ENCODE data around the gene ZNF473. TPM values are rescaled to one million over a fixed set of nuclear protein-coding genes. Genes with fewer than 3 reads are reported as not detected.
"Not testable (repeated sequence)": the region's sequence is repeated elsewhere in the genome, so short reads cannot be mapped to it uniquely, and the experiment has no call there.

ZNF473 gene
- total RNA-seq, 1 experiment from 2014 or later, result 27.2 TPM

- Mint-ChIP-seq H3K4me3 (ENCODE audit: low read depth, unreplicated experiment) (no peak overlapping the region), H3K27me3 (ENCODE audit: unreplicated experiment) (peaks cover 36% of the 10 kb centered on the region), H3K9me3 (ENCODE audit: low read depth, unreplicated experiment) (no peaks in the 10 kb centered on the region), H3K27ac (ENCODE audit: unreplicated experiment) (no peak overlapping the region), H3K4me1 (ENCODE audit: low read depth, unreplicated experiment) (no peaks in the 10 kb centered on the region), H3K36me3 (ENCODE audit: insufficient read depth, unreplicated experiment) (no peaks in the 10 kb centered on the region)
- CTCF ChIA-PET, result no interaction called here
- no TSS peak for BruUV-seq (replicated peaks)
- TF ChIP-seq CTCF (IDR thresholded peaks at IDR 0.05; ENCODE audit: unreplicated experiment), result no peak
- intact Hi-C loops (cut with micrococcal nuclease; ENCODE audit: unreplicated experiment), result no loop called here
- no peak for DNase-seq
These were observed 40.1 kb downstream of the ZNF473 start for GRCh38 chr19:50065938-50066337.

- H3K27ac Mint-ChIP-seq (ENCODE audit: unreplicated experiment), result no peak overlapping the region
- TF ChIP-seq CTCF (IDR thresholded peaks at IDR 0.05; ENCODE audit: unreplicated experiment), result no peak
- H3K4me3 Mint-ChIP-seq (ENCODE audit: low read depth, unreplicated experiment), result no peak overlapping the region
- no peaks in the 10 kb centered on the region for H3K9me3 Mint-ChIP-seq (ENCODE audit: low read depth, unreplicated experiment)
- no TSS peak for BruUV-seq (replicated peaks)
- no peak for DNase-seq
- H3K27me3 Mint-ChIP-seq (ENCODE audit: unreplicated experiment), result peaks cover 49% of the 10 kb centered on the region
- intact Hi-C loops (cut with micrococcal nuclease; ENCODE audit: unreplicated experiment), result no loop called here
- CTCF ChIA-PET, result no interaction called here
- H3K36me3 Mint-ChIP-seq (ENCODE audit: insufficient read depth, unreplicated experiment), result no peaks in the 10 kb centered on the region
- no peaks in the 10 kb centered on the region for H3K4me1 Mint-ChIP-seq (ENCODE audit: low read depth, unreplicated experiment)
These were observed 41.8 kb downstream of the ZNF473 start for GRCh38 chr19:50067575-50067974.

- H3K9me3 Mint-ChIP-seq (ENCODE audit: low read depth, unreplicated experiment); H3K36me3 Mint-ChIP-seq (ENCODE audit: insufficient read depth, unreplicated experiment); DNase-seq; BruUV-seq (replicated peaks); H3K4me1 Mint-ChIP-seq (ENCODE audit: low read depth, unreplicated experiment); CTCF ChIA-PET; intact Hi-C loops (cut with micrococcal nuclease; ENCODE audit: unreplicated experiment); H3K27ac Mint-ChIP-seq (ENCODE audit: unreplicated experiment); H3K4me3 Mint-ChIP-seq (ENCODE audit: low read depth, unreplicated experiment): not testable (repeated sequence)
- H3K27me3 Mint-ChIP-seq (ENCODE audit: unreplicated experiment), result peaks cover 57% of the 10 kb centered on the region
These were observed 42.6 kb downstream of the ZNF473 start for GRCh38 chr19:50068382-50068781.

DNA sequence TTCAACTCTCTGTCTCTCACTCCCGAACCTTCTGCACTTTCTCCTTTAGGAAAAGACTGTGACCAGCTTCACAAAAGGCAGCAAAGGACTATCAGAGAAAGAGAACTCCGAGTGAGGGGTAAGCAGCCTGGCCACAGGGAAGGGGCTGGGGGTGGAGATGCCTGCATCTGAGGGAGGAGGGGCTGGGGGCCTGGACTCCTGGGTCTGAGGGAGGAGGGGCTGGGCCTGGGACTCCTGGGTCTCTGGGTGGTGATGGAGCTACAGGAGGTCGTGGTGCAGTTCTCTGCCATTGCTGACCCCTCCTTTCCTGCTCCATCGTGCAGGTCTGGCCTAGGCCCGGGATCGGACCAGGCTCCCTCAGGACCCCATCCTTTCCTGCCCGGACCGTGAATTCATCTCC is 49.3 kb downstream of the ZNF473 start:
- DNase-seq; H3K27ac Mint-ChIP-seq (ENCODE audit: unreplicated experiment); H3K4me3 Mint-ChIP-seq (ENCODE audit: low read depth, unreplicated experiment); H3K4me1 Mint-ChIP-seq (ENCODE audit: low read depth, unreplicated experiment); CTCF ChIA-PET; BruUV-seq (replicated peaks); H3K9me3 Mint-ChIP-seq (ENCODE audit: low read depth, unreplicated experiment); intact Hi-C loops (cut with micrococcal nuclease; ENCODE audit: unreplicated experiment); H3K36me3 Mint-ChIP-seq (ENCODE audit: insufficient read depth, unreplicated experiment): not testable (repeated sequence)
- H3K27me3 Mint-ChIP-seq (ENCODE audit: unreplicated experiment), result peaks cover 77% of the 10 kb centered on the region

GRCh38 chr19:50075644-50076372 is 50.0 kb downstream of the ZNF473 start:
- H3K4me1 Mint-ChIP-seq (ENCODE audit: low read depth, unreplicated experiment); H3K4me3 Mint-ChIP-seq (ENCODE audit: low read depth, unreplicated experiment); BruUV-seq (replicated peaks); H3K9me3 Mint-ChIP-seq (ENCODE audit: low read depth, unreplicated experiment); H3K27ac Mint-ChIP-seq (ENCODE audit: unreplicated experiment); intact Hi-C loops (cut with micrococcal nuclease; ENCODE audit: unreplicated experiment); DNase-seq; H3K36me3 Mint-ChIP-seq (ENCODE audit: insufficient read depth, unreplicated experiment): not testable (repeated sequence)
- CTCF ChIA-PET, result interaction anchor here (0.7 kb wide), 1 partner anchor 75 kb away, joined by 6 read pairs; no protein-coding TSS in a partner anchor
- H3K27me3 Mint-ChIP-seq (ENCODE audit: unreplicated experiment), result peaks cover 77% of the 10 kb centered on the region

- H3K4me1 Mint-ChIP-seq (ENCODE audit: low read depth, unreplicated experiment); BruUV-seq (replicated peaks); H3K9me3 Mint-ChIP-seq (ENCODE audit: low read depth, unreplicated experiment); H3K4me3 Mint-ChIP-seq (ENCODE audit: low read depth, unreplicated experiment); intact Hi-C loops (cut with micrococcal nuclease; ENCODE audit: unreplicated experiment); H3K36me3 Mint-ChIP-seq (ENCODE audit: insufficient read depth, unreplicated experiment); DNase-seq; H3K27ac Mint-ChIP-seq (ENCODE audit: unreplicated experiment): not testable (repeated sequence)
- H3K27me3 Mint-ChIP-seq (ENCODE audit: unreplicated experiment), result peaks cover 73% of the 10 kb centered on the region
- CTCF ChIA-PET, result interaction anchor here (0.7 kb wide), 1 partner anchor 74 kb away, joined by 6 read pairs; no protein-coding TSS in a partner anchor
These were observed 51.0 kb downstream of the ZNF473 start for GRCh38 chr19:50076581-50077355.

DNA sequence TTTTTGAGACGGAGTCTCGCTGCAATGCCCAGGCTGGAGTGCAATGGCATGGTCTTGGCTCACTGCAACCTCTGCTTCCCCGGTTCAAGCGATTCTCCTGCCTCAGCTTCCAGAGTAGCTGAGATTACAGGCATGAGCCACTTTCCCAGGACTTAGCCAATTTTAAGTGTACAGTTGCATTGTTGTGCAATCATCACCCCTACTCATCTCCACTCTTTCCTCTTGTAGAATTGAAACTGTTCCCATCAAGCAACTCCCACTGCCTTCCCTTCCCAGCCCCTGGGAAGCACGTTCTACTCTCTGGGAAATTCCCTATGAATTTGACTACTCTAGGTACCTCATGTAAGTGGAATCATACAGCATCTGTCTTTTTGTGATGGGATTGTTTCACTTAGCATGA is 53.2 kb downstream of the ZNF473 start:
- CTCF ChIA-PET; DNase-seq; H3K27ac Mint-ChIP-seq (ENCODE audit: unreplicated experiment); intact Hi-C loops (cut with micrococcal nuclease; ENCODE audit: unreplicated experiment); H3K36me3 Mint-ChIP-seq (ENCODE audit: insufficient read depth, unreplicated experiment); H3K9me3 Mint-ChIP-seq (ENCODE audit: low read depth, unreplicated experiment); H3K4me1 Mint-ChIP-seq (ENCODE audit: low read depth, unreplicated experiment); H3K4me3 Mint-ChIP-seq (ENCODE audit: low read depth, unreplicated experiment); BruUV-seq (replicated peaks): not testable (repeated sequence)
- H3K27me3 Mint-ChIP-seq (ENCODE audit: unreplicated experiment), result peaks cover 50% of the 10 kb centered on the region

DNA sequence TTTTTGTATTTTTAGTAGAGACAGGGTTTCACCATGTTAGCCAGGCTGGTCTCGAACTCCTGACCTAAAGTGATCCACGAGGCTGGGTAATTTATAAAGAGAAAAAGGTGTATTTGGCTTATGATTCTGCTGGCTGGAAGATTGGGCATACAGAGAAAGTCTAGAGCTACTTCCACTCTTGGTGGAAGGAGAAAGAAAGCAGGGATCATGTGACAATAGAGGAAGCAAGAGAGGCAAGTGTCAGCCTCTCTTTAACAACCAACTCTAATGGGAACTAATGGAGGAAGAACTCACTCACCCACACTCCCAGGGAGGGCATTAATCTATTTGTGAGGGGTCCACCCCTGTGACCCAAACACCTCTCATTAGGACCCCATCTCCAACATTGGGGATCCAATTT is 58.6 kb downstream of the ZNF473 start:
- H3K36me3 Mint-ChIP-seq (ENCODE audit: insufficient read depth, unreplicated experiment); DNase-seq; BruUV-seq (replicated peaks); H3K4me3 Mint-ChIP-seq (ENCODE audit: low read depth, unreplicated experiment); H3K27me3 Mint-ChIP-seq (ENCODE audit: unreplicated experiment); H3K27ac Mint-ChIP-seq (ENCODE audit: unreplicated experiment); intact Hi-C loops (cut with micrococcal nuclease; ENCODE audit: unreplicated experiment); CTCF ChIA-PET; H3K9me3 Mint-ChIP-seq (ENCODE audit: low read depth, unreplicated experiment); H3K4me1 Mint-ChIP-seq (ENCODE audit: low read depth, unreplicated experiment): not testable (repeated sequence)

All from Calu3 (cell line).